ENCODE data around the gene WDR82.

WDR82 gene

DNA sequence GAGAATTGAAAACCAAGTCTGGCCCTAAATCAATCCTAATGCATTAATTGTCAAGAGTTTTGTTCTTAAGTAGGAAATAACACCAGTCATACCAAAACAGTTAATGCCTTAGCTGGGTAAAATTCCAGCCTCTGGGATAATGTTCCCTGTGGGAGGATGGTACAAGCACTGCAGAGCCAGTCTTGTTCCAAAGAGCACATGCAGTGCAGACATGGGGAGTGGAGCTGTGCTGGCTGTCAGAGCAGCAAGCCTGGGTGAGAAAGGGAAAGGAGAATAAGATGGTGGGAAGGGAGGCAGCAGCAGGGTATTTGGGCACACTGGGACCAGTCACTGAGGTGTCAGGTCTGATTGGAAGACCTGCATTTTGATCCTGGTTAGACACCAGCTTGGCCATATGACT, 68.4 kb downstream of the WDR82 start:
- in situ Hi-C loops (cut with HindIII; ENCODE audit: low sequenced_read_pairs): no loop called here

DNA sequence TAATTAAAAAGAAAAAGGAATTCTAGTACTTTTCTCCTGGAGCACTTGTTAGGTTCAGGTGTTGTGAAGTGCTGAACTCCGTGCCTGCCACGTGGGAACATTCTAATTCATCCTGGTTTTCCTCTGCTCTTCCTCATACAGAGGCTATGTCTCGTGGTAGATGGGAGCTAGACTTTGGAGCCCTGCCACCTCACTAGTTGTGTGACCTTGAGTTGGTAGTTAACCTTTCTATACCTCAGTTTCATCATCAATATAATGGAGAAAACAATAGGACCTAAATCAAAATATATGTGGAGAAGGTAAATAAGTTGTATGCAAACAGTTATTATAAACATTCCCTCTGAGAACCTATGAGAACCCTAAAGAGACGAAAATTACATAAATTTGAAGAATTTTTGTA, 69.9 kb downstream of the WDR82 start:
- in situ Hi-C loops (cut with HindIII; ENCODE audit: low sequenced_read_pairs): no loop called here

DNA sequence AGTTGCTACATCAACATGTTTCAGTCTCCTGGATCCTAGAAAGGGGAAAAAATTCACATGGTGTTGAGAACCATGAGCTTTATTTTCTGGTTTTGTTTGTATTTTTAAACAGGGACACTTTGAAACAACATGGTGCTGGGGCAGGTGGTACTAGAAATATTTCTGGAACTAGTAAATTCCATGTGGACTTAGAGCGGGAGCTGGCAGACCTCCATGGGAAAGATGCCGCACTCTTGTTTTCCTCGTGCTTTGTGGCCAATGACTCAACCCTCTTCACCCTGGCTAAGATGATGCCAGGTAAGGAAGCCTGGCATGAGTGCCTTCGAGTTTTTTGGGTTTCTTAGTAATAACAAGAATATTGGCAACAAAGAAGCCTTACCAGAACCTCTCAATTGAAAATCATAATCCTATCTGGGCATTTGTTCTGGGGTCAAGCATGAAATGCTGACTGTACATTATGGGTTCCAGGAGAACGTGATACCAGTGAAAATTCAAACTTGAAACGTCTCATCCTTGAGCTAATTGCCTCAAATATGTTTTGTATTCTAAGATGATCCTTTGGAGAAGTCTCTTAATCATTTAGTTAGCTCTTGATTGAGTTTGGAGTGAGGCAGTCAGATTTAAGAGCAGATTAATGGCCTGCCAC, 72.6 kb downstream of the WDR82 start:
- in situ Hi-C loops (cut with HindIII; ENCODE audit: low sequenced_read_pairs): no loop called here

Data from endothelial cell of hepatic sinusoid (primary cell).